Left lung (tissue), 10 donors: ENCODE data around the gene MYH9. TPM values are rescaled to one million over a fixed set of nuclear protein-coding genes. Genes with fewer than 3 reads are reported as not detected.

ENCODE experiments used
- ATAC-seq: fragments of 200-7000 bp; cut with Tn5 transposase; one replicate; pipeline ENCODE4 v1.9.1; 2020; ENCODE audit warnings: moderate library complexity
- DNase-seq, 4 donors: peaks; one replicate each; pipeline ENCODE4 v3.0.0-alpha.2; 2013 to 2020
- H3K27ac ChIP-seq, 2 donors: fragments of 200-600 bp; sonication (generic) in 1 of 2; one replicate each; pipeline versions ENCODE4 v1.5.0 to v1.8.0; 2020 to 2021
- H3K27me3 ChIP-seq, 2 donors: fragments of 200-600 bp; sonication (generic) in 1 of 2; one replicate each; pipeline versions ENCODE4 v1.5.0 to v1.8.0; 2020 to 2021
- H3K36me3 ChIP-seq, 2 donors: fragments of 200-600 bp; sonication (generic) in 1 of 2; one replicate each; pipeline versions ENCODE4 v1.5.0 to v1.8.0; 2020 to 2021
- H3K4me1 ChIP-seq, 2 donors: fragments of 200-600 bp; one replicate each; pipeline ENCODE4 v1.8.0; 2021
- H3K4me3 ChIP-seq, 2 donors: fragments of 200-600 bp; sonication (generic) in 1 of 2; one replicate each; pipeline versions ENCODE4 v1.5.0 to v1.8.0; 2020 to 2021; ENCODE audit warnings: mild to moderate bottlenecking in 1 of 2
- H3K9me3 ChIP-seq, 2 donors: fragments of 200-600 bp; sonication (generic) in 1 of 2; one replicate each; pipeline versions ENCODE4 v1.5.0 to v1.8.0; 2020 to 2021
- CTCF ChIP-seq, 2 donors: fragments of 200-600 bp; sonication (generic) in 1 of 2; IDR thresholded peaks; one replicate each; pipeline versions ENCODE4 v1.5.0 to v1.8.0; 2021; ENCODE audit warnings: antibody characterized with exemption in 2 of 2
- intact Hi-C, 2 donors: fragments of 100-400 bp; cut with DNase I; formaldehyde crosslinking; loops; one replicate each; pipeline versions ENCODE4 v1.11.2 to v1.14.2; 2022
- polyA plus RNA-seq, 6 donors: library from polyadenylated mRNA; unstranded; fragments of 120-200 nt; gene quantifications; one replicate each; pipeline ENCODE4 v1.2.1, GENCODE V29; 2013; ENCODE audit not compliant: insufficient read length in 6 of 6
- total RNA-seq, 2 donors: library from RNA; stranded (reverse); fragmentation: NEBNext Ultra II Directional; extraction: Animal tissue kit (Norgen Biotek cat#: 25700); gene quantifications; one replicate each; pipeline ENCODE4 v1.2.1, GENCODE V29; 2021
- donor health status: DM: no; HTN: yes; CAD: no.
- donor health status: DM: no; HTN: no; CAD: no.

The MYH9 gene
- total and polyA plus RNA-seq, 8 donors: 225 to 761 (median 270) TPM

- H3K27ac ChIP-seq: peak overlapping the region; percentile 87 to 99
- intact Hi-C loops: loop anchor here in 1 of 2 donors (5.0 kb wide), 1 partner anchor 38 kb away; no protein-coding TSS in a partner anchor
- H3K36me3 ChIP-seq: peaks cover 0 to 21% of the 10 kb centered on the region in 2 donors
- no peaks in the 10 kb centered on the region for H3K9me3 ChIP-seq
- ATAC-seq (peak; percentile 62), DNase-seq (peak in 2 of 4 donors; percentile 64 to 80)
- TF ChIP-seq CTCF (IDR thresholded peaks at IDR 0.05): no peak
- H3K27me3 ChIP-seq: no peaks in the 10 kb centered on the region
- H3K4me1 ChIP-seq: peaks cover 68 to 100% of the 10 kb centered on the region in 2 donors
- no peak overlapping the region for H3K4me3 ChIP-seq
These were observed 12.4 kb downstream of the MYH9 start for GRCh38 chr22:36375071-36375980.

- Histone ChIP-seq H3K9me3 (no peaks in the 10 kb centered on the region), H3K27ac (peak overlapping the region; percentile 87 to 99), H3K4me1 (peaks cover 69 to 100% of the 10 kb centered on the region in 2 donors), H3K36me3 (peaks cover 0 to 14% of the 10 kb centered on the region in 2 donors), H3K27me3 (no peaks in the 10 kb centered on the region), H3K4me3 (no peak overlapping the region)
- DNase-seq: no peak
- peak; percentile 11 for ATAC-seq
- TF ChIP-seq CTCF (IDR thresholded peaks at IDR 0.05): no peak
- intact Hi-C loops: loop anchor here in 1 of 2 donors (5.0 kb wide), 1 partner anchor 37 kb away; no protein-coding TSS in a partner anchor
These were observed 13.2 kb downstream of the MYH9 start for GRCh38 chr22:36374603-36375024.

- DNase-seq (peak in 3 of 4 donors; percentile 84 to 91 (median 85)), ATAC-seq (peak; percentile 43)
- Histone ChIP-seq H3K27ac (peak overlapping the region; percentile 87 to 99), H3K9me3 (no peaks in the 10 kb centered on the region), H3K4me3 (peak overlapping the region in 1 of 2 donors; percentile 22), H3K27me3 (no peaks in the 10 kb centered on the region), H3K4me1 (peaks cover 79 to 100% of the 10 kb centered on the region in 2 donors), H3K36me3 (peaks cover 0 to 10% of the 10 kb centered on the region in 2 donors)
- TF ChIP-seq CTCF (IDR thresholded peaks at IDR 0.05): no peak
- intact Hi-C loops: no loop called here
These were observed 14.5 kb downstream of the MYH9 start for GRCh38 chr22:36373258-36373579.

GRCh38 chr22:36371920-36372319 lies 15.8 kb downstream of the MYH9 start:
- ATAC-seq: no peak
- H3K27me3 ChIP-seq: no peaks in the 10 kb centered on the region
- TF ChIP-seq CTCF (IDR thresholded peaks at IDR 0.05): no peak
- intact Hi-C loops: no loop called here
- H3K36me3 ChIP-seq: peaks cover 0 to 5% of the 10 kb centered on the region in 2 donors
- peak overlapping the region; percentile 87 to 99 for H3K27ac ChIP-seq
- no peaks in the 10 kb centered on the region for H3K9me3 ChIP-seq
- H3K4me1 ChIP-seq: peaks cover 87 to 100% of the 10 kb centered on the region in 2 donors
- DNase-seq: no peak
- no peak overlapping the region for H3K4me3 ChIP-seq
